ENCODE results near the gene PMM1. TPM values are rescaled to one million over a fixed set of nuclear protein-coding genes. Genes with fewer than 3 reads are reported as not detected.
"Not testable (repeated sequence)": the region's sequence is repeated elsewhere in the genome, so short reads cannot be mapped to it uniquely, and the experiment has no call there.

Gene PMM1
- total RNA-seq, 6 experiments from 2014 or later: 21.6 to 45.1 (median 36.2) TPM

DNA sequence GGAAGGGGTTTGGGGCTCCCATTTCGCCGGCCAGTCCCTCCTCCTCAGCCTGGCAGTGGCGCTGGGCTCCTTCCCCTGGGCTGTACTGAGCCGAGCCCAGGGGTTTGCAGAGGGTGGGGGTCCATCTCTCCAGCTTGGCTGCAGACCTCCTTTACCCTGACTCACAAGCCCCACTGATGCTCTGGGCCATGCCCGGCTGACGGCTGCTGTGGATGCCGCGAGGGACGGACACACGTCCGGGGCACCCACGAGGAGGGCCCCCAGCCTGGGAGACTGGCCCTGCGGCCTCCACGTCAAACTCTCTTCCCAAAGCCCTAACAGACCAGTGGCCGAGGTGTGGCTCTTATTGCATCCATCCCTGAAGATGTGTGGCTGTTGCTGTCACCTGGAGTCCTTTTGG is 14.1 kb downstream of the PMM1 start:
- H3K27ac ChIP-seq: no peak overlapping the region
- TF ChIP-seq, protein P1, sequence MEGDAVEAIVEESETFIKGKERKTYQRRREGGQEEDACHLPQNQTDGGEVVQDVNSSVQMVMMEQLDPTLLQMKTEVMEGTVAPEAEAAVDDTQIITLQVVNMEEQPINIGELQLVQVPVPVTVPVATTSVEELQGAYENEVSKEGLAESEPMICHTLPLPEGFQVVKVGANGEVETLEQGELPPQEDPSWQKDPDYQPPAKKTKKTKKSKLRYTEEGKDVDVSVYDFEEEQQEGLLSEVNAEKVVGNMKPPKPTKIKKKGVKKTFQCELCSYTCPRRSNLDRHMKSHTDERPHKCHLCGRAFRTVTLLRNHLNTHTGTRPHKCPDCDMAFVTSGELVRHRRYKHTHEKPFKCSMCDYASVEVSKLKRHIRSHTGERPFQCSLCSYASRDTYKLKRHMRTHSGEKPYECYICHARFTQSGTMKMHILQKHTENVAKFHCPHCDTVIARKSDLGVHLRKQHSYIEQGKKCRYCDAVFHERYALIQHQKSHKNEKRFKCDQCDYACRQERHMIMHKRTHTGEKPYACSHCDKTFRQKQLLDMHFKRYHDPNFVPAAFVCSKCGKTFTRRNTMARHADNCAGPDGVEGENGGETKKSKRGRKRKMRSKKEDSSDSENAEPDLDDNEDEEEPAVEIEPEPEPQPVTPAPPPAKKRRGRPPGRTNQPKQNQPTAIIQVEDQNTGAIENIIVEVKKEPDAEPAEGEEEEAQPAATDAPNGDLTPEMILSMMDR (IDR thresholded peaks at IDR 0.05): no peak
- TF ChIP-seq POLR2A (IDR thresholded peaks at IDR 0.05): no peak
- H3K4me1 ChIP-seq: no peaks in the 10 kb centered on the region
- ATAC-seq: no peak
- no peak for DNase-seq
- H3K4me3 ChIP-seq: no peak overlapping the region
- no peaks in the 10 kb centered on the region for H3K9me3 ChIP-seq
- H3K36me3 ChIP-seq: peaks cover 0 to 23% (median 9%) of the 10 kb centered on the region in 4 donors
- no peaks in the 10 kb centered on the region for H3K27me3 ChIP-seq
- intact Hi-C loops (cut with DNase I): no loop called here
- WGBS (ENCODE audit: insufficient coverage, low coverage, low lambda C conversion rate, missing lambda C conversion rate): no CpG with 5 or more reads among the region's 15 CpGs

DNA sequence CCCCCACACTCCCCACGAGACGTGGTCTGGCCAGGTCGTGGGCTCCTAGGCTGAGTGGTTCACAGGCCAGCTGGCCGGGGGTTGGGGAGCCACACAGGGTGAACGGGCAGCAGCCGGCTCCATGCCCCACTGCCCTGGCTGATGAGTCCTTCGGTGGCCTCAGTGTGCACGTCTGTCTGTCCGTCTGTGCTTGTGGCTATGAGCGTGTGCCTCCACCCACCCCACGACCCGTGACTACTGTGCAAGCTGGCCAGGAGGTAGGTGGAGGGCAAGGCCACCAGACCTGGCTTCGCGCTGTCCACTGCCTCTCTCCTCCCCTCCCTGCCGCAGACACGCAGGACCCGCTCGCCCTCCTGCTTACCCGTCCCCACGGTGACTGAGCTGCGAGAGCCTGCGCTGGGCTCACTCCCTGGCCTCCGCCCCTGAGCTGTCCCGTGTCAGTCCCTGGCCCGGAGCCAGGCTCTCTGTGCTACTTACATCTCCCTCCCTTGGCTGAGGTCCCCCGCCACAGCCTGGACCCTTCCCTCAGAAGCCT is 14.7 kb downstream of the PMM1 start:
- intact Hi-C loops (cut with DNase I): no loop called here
- H3K4me3 ChIP-seq: no peak overlapping the region
- no peaks in the 10 kb centered on the region for H3K27me3 ChIP-seq
- no peaks in the 10 kb centered on the region for H3K4me1 ChIP-seq
- ATAC-seq (peak in 3 of 4 donors; percentile 2 to 21 (median 7)), DNase-seq (peak in 1 of 3 donors; percentile 45)
- TF ChIP-seq, protein P1 (IDR thresholded peaks at IDR 0.05): no peak
- TF ChIP-seq POLR2A (IDR thresholded peaks at IDR 0.05): no peak
- no CpG with 5 or more reads among the region's 26 CpGs for WGBS (ENCODE audit: insufficient coverage, low coverage, low lambda C conversion rate, missing lambda C conversion rate)
- peaks cover 0 to 17% (median 8%) of the 10 kb centered on the region in 4 donors for H3K36me3 ChIP-seq
- H3K27ac ChIP-seq: no peak overlapping the region
- no peaks in the 10 kb centered on the region for H3K9me3 ChIP-seq

DNA sequence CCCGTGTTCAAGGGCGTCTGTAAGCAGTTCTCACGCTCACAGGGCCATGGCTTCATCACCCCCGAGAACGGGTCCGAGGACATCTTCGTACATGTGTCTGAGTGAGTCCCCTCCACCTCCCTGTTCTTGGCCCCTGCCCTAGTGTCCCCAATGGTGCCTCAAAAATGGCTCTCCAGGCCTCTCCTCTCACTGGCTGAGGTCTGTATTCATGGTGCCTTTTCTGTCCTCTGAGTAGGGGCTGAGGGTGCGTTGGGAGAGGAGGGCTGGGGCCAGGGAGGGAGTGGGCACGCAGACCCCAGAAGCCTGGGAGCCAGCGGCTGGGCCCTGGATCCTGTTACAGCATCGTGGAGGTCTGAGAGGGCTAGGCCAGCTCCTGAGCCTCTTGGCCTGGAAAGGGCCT is 16.0 kb downstream of the PMM1 start:
- DNase-seq (no peak), ATAC-seq (no peak)
- Histone ChIP-seq H3K4me3 (no peak overlapping the region), H3K27ac (no peak overlapping the region), H3K4me1 (no peaks in the 10 kb centered on the region), H3K9me3 (no peaks in the 10 kb centered on the region), H3K27me3 (no peaks in the 10 kb centered on the region), H3K36me3 (peaks cover 0 to 11% (median 5%) of the 10 kb centered on the region in 4 donors)
- intact Hi-C loops (cut with DNase I): no loop called here
- TF ChIP-seq, protein P1 (IDR thresholded peaks at IDR 0.05): no peak
- no peak for TF ChIP-seq POLR2A (IDR thresholded peaks at IDR 0.05)
- WGBS (ENCODE audit: insufficient coverage, low coverage, low lambda C conversion rate, missing lambda C conversion rate): 60% methylated on average over 1 of the region's 11 CpGs

DNA sequence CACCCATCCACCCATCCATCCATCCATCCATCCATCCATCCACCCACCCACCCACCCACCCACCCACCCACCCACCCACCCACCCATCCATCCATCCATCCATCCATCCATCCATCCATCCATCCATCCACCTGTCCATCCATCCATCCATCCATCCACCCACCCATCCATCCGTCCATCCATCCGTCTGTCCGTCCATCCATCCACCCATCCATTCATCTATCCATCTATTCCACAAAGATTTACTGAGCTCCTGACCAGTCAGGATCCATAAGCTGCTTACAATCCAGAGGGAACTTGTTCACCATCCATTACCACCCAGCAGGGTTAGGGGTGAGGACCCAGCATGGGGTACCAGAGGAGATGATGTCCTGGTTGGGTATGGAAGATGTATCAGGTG is 17.3 kb downstream of the PMM1 start:
- DNase-seq: not testable (repeated sequence)
- 93% methylated on average over 3 of the region's 3 CpGs for WGBS (ENCODE audit: insufficient coverage, low coverage, low lambda C conversion rate, missing lambda C conversion rate)

DNA sequence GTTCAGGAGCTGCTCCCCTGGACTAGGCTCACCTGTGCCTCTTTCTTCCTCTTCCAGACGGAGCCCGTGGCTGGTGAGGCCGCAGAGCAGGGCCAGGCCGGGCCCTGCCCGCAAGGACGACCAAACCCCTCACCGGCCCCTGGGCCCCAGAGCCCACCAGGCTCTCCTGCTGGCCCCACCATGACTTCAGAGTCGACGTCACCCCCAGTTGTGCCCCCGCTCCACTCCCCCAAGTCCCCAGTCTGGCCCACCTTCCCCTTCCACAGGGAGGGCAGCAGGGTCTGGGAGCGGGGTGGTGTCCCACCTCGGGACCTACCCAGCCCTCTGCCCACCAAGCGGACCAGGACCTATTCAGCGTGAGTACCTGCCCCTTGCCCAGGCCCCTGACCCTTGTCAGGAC is 17.9 kb downstream of the PMM1 start:
- ATAC-seq (no peak), DNase-seq (no peak)
- Histone ChIP-seq H3K27me3 (no peaks in the 10 kb centered on the region), H3K27ac (no peak overlapping the region), H3K4me3 (no peak overlapping the region), H3K9me3 (no peaks in the 10 kb centered on the region), H3K36me3 (peaks cover 0 to 5% (median 2%) of the 10 kb centered on the region in 4 donors), H3K4me1 (no peaks in the 10 kb centered on the region)
- intact Hi-C loops (cut with DNase I): no loop called here
- WGBS (ENCODE audit: insufficient coverage, low coverage, low lambda C conversion rate, missing lambda C conversion rate): no CpG with 5 or more reads among the region's 14 CpGs
- TF ChIP-seq, protein P1 (IDR thresholded peaks at IDR 0.05): no peak

More for the DNA sequence above, 17.3 kb downstream of the PMM1 start:
- intact Hi-C loops (cut with DNase I); ATAC-seq; H3K9me3 ChIP-seq; H3K27me3 ChIP-seq; H3K27ac ChIP-seq; H3K4me3 ChIP-seq; H3K36me3 ChIP-seq; H3K4me1 ChIP-seq: not testable (repeated sequence)
